T-helper 1 cell treated with Interleukin-12 subunit alpha and Interleukin-12 subunit beta and Interleukin-4 antibody, amounts not matched to agents 30 μg/mL and 1 μg/mL, for 36 hours (primary cell): Measurements from ENCODE around the gene LRCH3.
A peak's percentile ranks its signal among the peaks of the same experiment; 100 is the strongest.

ENCODE experiments used
- H3K27ac Mint-ChIP-seq: one replicate; pipeline ENCODE4 v1.8.0; 2021; ENCODE audit warnings: mild to moderate bottlenecking, mixed read lengths
- H3K27me3 Mint-ChIP-seq: one replicate; pipeline ENCODE4 v1.8.0; 2021; ENCODE audit warnings: low read depth, mixed read lengths
- H3K36me3 Mint-ChIP-seq: one replicate; pipeline ENCODE4 v1.8.0; 2021; ENCODE audit warnings: low read depth, mixed read lengths
- H3K4me1 Mint-ChIP-seq: one replicate; pipeline ENCODE4 v1.8.0; 2021; ENCODE audit warnings: low read depth, mixed read lengths
- H3K4me3 Mint-ChIP-seq: one replicate; pipeline ENCODE4 v1.8.0; 2021; ENCODE audit warnings: mild to moderate bottlenecking, moderate library complexity, mixed read lengths
- H3K9me3 Mint-ChIP-seq: one replicate; pipeline ENCODE4 v1.8.0; 2021; ENCODE audit warnings: mixed read lengths

LRCH3 gene

DNA sequence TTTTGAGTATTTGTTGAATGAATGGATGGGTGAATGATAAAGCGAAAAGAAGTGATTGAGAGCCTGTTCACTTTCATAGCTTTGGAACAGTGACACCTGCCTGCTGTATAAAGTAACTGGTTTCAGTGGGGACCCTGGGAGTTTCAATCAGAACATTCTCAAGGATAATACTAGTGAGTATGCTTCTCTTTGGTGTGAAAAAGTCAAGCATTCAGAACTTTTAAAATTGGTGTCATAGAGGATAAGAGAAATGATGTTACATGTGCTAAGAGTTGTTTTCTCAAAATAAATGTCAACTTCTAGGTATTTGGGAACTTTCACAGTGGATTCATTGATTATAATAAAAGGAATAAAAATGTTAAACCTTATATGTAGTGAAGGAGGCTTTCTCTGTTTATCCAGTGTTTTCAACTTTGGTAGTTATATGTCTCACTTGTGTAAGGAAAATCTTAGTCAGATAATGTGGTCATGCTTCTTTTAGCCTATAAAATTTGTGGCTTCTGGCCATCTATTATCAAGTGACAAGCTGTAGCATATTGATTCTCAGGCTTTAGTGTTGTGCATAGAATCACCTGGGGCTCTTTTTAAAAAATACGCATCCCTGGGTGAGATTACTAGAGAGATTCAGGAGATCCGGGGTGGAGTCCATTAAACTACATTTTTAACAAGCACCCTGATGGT is 11.9 kb downstream of the LRCH3 start:
- Mint-ChIP-seq H3K4me3 (no peak overlapping the region), H3K27ac (no peak overlapping the region), H3K27me3 (no peaks in the 10 kb centered on the region), H3K9me3 (no peaks in the 10 kb centered on the region), H3K4me1 (peaks cover 31% of the 10 kb centered on the region), H3K36me3 (peaks cover 4% of the 10 kb centered on the region)

DNA sequence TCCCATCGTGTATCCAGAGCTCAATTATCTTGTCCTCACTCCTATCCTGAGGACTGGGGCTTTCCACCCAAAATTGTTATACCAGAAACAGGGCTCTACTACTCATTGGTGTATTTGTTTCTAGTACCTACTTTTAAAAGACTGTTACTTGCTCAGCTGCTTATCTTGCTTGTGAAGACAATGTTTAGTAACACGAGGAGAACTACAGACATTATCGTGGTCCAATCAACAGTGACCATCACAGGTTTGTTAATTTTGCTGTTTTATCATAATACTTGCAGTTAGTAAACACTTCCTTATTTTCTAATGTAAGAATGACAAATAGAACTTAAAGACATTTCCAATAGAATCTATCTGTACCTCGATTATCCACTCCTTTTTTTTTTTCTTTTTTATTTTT is 13.5 kb downstream of the LRCH3 start:
- Mint-ChIP-seq H3K36me3 (peaks cover 4% of the 10 kb centered on the region), H3K4me1 (peaks cover 29% of the 10 kb centered on the region), H3K9me3 (no peaks in the 10 kb centered on the region), H3K27me3 (no peaks in the 10 kb centered on the region), H3K27ac (no peak overlapping the region), H3K4me3 (no peak overlapping the region)

DNA sequence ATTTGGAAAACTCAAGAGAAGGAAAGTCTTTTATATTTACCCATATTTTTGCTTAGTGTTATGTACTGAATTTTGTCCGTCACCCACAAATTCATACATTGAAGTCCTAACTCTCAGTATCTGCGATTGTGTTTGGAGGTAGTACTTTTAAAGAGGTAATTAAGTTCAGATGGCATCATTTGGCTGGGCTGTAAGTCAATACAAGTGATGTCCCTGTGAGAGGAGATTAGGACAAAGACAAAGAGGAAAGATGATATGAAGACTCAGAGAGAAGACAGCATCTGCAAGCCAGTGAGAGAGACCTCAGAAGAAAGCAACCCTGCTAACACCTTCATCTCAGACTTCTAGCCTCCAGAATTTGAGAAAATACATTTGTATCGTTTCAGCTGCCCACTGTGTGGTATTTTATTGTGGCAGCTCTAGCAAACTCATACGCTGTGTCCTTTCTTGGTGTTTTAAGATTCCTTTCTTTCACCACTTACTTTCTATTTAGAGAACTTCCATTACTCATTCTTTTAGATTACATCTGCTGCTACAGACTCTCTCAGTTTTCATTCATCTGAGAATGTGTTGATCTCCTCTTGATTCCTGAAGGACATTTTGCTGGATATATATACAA is 17.0 kb downstream of the LRCH3 start:
- no peaks in the 10 kb centered on the region for H3K27me3 Mint-ChIP-seq
- H3K4me1 Mint-ChIP-seq = peaks cover 8% of the 10 kb centered on the region
- H3K27ac Mint-ChIP-seq = no peak overlapping the region
- H3K36me3 Mint-ChIP-seq = peaks cover 4% of the 10 kb centered on the region
- H3K4me3 Mint-ChIP-seq = no peak overlapping the region
- no peaks in the 10 kb centered on the region for H3K9me3 Mint-ChIP-seq

DNA sequence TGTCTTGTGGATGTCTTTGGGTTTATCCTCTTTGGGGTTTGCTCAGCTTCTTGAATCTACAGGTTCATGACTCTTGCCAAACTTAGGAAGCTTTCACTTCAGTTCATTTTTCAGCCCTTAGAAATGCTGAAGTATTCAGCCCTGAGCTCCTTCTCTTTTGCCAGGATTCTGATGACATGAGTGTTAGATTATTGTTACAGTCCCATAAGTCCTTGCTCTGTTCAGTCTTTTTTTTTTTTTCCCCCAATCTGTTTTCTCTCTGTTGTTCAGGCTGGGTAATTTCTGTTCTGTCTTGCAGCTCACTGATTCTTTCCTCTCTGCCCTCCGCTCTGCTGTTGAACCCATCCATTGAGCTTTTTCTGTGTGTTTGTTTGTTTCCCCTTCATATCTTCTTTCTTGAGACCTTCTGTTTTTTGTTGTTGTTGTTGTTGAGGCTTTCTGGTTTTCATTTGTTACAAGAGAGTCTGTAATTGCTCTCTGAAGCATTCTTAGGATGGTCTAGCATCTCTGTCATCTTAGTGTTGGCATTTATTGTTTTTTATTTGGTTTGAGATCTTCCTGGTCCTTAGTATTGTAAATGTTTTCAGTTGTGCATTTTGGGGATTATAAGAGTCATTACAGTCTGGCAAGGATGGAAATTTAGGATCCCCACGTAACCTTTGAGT is 18.4 kb downstream of the LRCH3 start:
- peaks cover 8% of the 10 kb centered on the region for H3K36me3 Mint-ChIP-seq
- H3K27ac Mint-ChIP-seq = no peak overlapping the region
- H3K4me3 Mint-ChIP-seq = no peak overlapping the region
- no peaks in the 10 kb centered on the region for H3K9me3 Mint-ChIP-seq
- no peaks in the 10 kb centered on the region for H3K27me3 Mint-ChIP-seq
- H3K4me1 Mint-ChIP-seq = peaks cover 8% of the 10 kb centered on the region

DNA sequence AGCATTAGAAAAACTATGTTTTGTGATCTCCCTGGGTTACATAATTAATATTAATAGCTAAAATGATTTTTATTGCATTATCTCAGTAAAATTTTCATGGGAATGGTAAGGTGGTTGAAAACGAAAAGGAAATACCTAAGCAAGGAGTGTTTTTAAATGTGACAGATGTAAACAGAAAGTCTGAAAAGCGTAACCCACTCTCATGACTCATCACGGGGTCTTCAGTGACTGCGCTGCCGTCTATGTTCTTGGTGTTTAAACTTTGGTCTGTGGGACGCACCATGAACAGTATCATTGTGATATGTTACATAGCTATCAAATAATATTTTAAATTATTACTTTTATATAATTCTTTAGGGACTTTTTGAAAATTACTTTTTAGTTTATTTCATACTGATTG is 19.8 kb downstream of the LRCH3 start:
- no peak overlapping the region for H3K4me3 Mint-ChIP-seq
- peaks cover 8% of the 10 kb centered on the region for H3K4me1 Mint-ChIP-seq
- no peaks in the 10 kb centered on the region for H3K9me3 Mint-ChIP-seq
- H3K36me3 Mint-ChIP-seq = peaks cover 8% of the 10 kb centered on the region
- no peaks in the 10 kb centered on the region for H3K27me3 Mint-ChIP-seq
- no peak overlapping the region for H3K27ac Mint-ChIP-seq

DNA sequence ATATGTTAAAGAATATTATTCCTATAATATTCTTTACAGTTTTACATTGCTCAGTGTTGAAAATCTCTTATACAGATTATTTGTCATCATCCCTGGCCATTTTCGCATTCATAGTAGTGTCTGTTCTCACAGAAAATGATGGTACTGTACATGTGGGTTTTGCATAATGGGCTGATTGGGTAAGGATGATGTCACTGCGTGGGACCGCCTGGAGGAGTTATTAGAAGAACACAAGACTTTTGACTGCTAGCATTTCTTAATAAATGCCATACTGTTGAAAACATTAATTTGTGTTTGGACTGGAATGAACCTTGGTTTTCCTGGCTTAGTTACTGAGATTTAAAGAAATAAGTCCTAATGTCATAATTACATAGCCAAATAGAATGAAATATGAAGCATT is 20.3 kb downstream of the LRCH3 start:
- H3K27me3 Mint-ChIP-seq = no peaks in the 10 kb centered on the region
- H3K4me3 Mint-ChIP-seq = no peak overlapping the region
- no peak overlapping the region for H3K27ac Mint-ChIP-seq
- no peaks in the 10 kb centered on the region for H3K9me3 Mint-ChIP-seq
- peaks cover 8% of the 10 kb centered on the region for H3K36me3 Mint-ChIP-seq
- peaks cover 8% of the 10 kb centered on the region for H3K4me1 Mint-ChIP-seq

DNA sequence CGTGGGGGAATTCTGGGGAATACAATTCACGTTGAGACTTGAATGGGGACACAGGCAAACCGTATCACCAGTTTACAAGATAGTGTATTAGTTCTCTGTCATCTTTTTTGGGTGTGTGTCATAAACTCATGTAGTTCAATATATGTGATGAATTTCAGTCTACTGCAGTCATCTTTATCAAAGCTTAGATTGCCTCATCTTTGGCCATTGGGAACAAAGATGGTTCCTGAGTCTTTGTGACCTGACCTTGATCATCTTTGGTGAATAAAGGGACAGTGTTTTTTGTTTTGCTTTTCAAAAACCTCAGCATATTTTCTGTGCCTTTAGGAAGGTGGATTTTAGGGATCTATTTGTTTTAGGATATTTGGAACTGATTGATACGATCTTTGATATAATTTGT is 23.3 kb downstream of the LRCH3 start:
- H3K27ac Mint-ChIP-seq = no peak overlapping the region
- H3K9me3 Mint-ChIP-seq = no peaks in the 10 kb centered on the region
- no peaks in the 10 kb centered on the region for H3K27me3 Mint-ChIP-seq
- no peak overlapping the region for H3K4me3 Mint-ChIP-seq
- H3K4me1 Mint-ChIP-seq = peaks cover 6% of the 10 kb centered on the region
- H3K36me3 Mint-ChIP-seq = peaks cover 6% of the 10 kb centered on the region

DNA sequence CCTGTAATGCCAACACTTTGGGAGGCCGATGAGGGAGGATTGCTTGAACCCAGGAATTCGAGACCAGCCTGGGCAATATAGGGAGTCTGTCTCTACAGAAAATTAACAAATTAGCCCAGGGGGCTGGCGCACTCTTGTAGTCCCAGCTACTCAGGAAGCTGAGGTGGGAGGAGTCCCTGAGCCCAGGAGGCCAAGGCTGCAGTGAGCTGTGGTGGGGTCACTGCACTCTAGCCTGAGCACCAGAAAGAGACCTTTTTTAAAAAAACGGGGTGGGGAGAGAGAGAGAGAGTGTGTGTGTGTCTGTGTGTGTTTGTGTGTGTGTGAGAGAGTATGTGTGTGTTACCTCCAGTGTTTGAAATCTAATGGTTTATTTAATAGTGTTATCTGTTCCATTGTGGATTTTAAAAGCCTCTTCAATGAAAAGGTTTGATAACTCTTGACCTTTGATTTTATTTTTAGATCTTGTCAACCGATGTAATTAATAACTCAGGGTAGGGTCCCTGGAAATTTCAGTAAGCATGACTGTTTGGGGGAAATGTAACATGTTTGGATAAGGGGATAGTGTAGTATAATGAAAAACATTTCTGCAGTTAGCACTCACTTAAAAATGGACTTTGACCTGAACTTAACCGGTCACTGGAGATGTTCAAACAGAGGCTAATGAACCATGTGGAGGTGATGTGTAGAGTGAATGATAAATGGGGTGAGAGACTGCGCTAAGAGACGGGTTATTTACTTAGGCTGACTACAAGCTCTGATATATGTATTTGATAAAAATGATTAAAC is 29.7 kb downstream of the LRCH3 start:
- Mint-ChIP-seq H3K9me3 (no peaks in the 10 kb centered on the region), H3K27ac (peak overlapping the region; percentile 23), H3K4me1 (peaks cover 4% of the 10 kb centered on the region), H3K27me3 (no peaks in the 10 kb centered on the region), H3K36me3 (peaks cover 17% of the 10 kb centered on the region), H3K4me3 (no peak overlapping the region)

DNA sequence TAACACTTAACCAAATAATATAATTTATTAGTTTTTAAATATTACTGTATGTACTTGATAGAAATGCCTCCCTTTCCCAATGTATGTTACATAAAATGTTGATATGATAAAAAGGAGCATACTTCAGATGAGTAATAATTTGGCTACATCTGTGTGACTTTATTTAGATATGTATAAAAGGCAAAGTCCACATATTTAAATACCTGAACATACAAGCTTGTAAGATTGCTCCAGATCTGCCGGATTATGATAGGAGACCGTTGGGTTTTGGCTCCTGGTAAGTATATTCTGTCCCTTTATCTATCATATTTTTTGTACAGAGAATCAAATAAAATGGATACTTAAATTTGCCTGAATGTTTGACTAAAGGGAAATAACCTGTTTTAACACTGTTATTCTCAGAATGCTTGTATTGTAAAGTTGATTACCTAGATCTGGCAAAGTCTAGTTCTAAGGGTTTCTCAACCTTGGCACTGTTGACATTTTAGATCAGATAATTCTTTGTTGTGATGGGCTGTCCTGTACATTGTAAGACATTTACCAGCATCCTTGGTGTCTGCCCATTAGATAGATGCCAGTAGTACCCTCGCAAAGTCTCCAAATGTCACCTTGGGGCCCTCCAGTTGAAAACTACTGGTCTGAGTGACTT is 38.5 kb downstream of the LRCH3 start:
- Mint-ChIP-seq H3K27ac (no peak overlapping the region), H3K36me3 (peaks cover 30% of the 10 kb centered on the region), H3K4me3 (no peak overlapping the region), H3K4me1 (no peaks in the 10 kb centered on the region), H3K9me3 (no peaks in the 10 kb centered on the region), H3K27me3 (no peaks in the 10 kb centered on the region)

DNA sequence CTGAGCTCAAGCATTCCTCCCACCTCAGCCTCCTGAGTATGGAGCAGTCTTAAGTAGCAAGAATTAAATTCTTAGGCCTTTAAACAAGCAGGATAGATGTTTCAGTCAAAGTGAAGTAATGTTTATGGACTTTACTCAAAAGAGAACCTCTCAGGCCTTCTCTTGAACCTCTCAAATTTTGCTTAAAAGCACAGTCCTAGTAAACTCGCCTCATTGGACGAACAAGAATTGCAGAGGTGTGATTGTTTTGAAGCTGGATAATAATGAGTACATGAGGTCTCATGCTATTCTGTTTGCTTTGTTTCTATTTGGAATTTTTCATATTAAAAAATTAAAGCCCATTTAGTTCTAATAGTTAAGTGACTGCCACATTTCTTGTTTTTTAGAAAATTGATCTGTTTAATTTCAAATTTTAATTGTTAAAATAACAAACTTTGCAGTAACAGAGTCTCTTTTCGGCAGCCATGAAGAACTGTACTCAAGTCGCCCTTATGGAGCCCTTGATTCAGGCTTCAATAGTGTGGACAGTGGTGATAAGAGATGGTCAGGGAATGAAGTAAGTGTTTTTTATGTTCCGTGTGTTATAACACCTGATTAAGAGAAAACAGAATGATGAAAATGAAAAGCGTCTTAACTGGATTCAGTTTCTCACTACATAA is 39.4 kb downstream of the LRCH3 start:
- no peak overlapping the region for H3K27ac Mint-ChIP-seq

DNA sequence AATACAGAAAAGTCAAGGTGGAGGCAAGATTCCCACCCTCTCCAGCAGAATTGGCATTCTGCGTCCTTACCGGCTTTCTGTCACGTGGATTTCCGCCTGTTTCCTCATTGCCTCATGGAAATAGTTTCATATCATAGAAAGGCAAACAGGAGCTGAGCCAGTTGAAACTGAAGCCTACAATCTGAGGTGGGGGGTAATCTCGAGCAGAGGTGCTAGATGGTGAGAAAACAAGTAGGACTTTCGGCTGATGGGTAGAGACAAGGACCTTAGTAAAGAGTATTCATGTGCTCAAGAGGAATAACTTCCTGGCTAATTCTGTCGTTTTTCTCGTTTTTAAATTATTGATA is 39.9 kb downstream of the LRCH3 start:
- Mint-ChIP-seq H3K4me3 (no peak overlapping the region), H3K27me3 (no peaks in the 10 kb centered on the region), H3K4me1 (no peaks in the 10 kb centered on the region), H3K27ac (no peak overlapping the region), H3K36me3 (peaks cover 35% of the 10 kb centered on the region), H3K9me3 (no peaks in the 10 kb centered on the region)

More for the DNA sequence above, 39.4 kb downstream of the LRCH3 start:
- Mint-ChIP-seq H3K36me3 (peaks cover 31% of the 10 kb centered on the region), H3K4me1 (no peaks in the 10 kb centered on the region), H3K9me3 (no peaks in the 10 kb centered on the region), H3K4me3 (no peak overlapping the region), H3K27me3 (no peaks in the 10 kb centered on the region)

DNA sequence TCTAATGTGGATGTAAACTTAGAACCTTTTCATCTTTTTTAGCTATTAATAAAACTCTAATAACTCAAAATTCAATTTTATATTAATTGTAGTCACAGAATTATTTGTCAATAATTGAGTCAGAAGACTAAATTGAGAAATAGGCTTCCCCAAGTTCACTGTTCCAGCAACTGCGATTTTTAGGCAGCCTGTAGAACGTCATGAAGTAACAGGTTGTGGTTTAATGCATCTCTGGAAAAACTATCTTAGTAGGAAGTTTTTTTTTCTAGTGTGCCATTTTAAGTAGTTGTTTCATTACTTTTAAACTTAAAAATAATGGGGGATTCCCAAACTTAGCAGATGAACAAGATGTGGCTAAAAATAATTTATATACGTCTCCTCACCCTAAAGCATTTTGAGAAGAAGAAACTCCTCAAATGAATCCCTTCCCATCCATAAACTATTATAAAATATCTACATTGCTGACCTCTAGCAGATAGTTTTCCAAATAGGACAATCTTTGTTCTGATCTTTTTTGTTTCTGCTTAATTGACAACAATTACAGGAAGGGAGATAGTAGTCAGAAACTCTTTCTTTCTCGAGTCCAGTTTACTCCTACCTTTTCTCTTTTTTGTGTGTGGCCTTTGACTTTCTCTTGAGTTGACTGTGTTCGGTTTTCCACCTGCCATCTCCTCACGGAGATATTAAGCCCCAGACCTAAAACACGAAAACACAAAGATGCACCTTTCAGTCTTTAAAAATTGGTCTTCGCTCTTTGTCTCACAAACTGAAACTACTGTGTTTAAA is 43.1 kb downstream of the LRCH3 start:
- Mint-ChIP-seq H3K9me3 (no peaks in the 10 kb centered on the region), H3K36me3 (peaks cover 35% of the 10 kb centered on the region), H3K27me3 (no peaks in the 10 kb centered on the region), H3K4me3 (no peak overlapping the region), H3K27ac (no peak overlapping the region), H3K4me1 (peaks cover 2% of the 10 kb centered on the region)

DNA sequence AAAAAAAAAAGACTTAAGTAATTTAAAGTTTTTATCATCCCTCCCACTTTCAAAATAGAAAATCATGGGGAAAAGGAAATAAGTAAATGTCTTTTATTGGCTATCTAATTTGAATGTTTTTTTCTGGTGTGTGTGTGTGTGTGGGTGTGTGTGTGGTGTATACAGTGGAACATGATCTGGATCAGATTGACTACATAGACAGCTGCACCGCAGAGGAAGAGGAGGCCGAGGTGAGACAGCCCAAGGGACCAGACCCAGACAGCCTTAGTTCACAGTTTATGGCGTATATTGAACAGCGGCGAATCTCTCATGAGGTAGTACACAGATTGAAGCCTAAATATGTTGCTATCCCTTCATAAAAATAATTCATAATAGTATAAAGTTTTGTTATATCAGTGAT is 44.5 kb downstream of the LRCH3 start:
- Mint-ChIP-seq H3K9me3 (no peaks in the 10 kb centered on the region), H3K27me3 (no peaks in the 10 kb centered on the region), H3K27ac (no peak overlapping the region), H3K36me3 (peaks cover 31% of the 10 kb centered on the region), H3K4me1 (peaks cover 2% of the 10 kb centered on the region), H3K4me3 (no peak overlapping the region)
